Esophagus squamous epithelium (tissue), 5 donors: ENCODE data around the gene SH3RF2. TPM values are rescaled to one million over a fixed set of nuclear protein-coding genes. Genes with fewer than 3 reads are reported as not detected.

ENCODE experiments used
- DNase-seq: peaks from one replicate; lab custom pipeline; 2025; lab: John Stamatoyannopoulos, UW
- H3K27ac ChIP-seq, 4 donors: fragments of 200-600 bp; sonication (generic); one replicate each; pipeline ENCODE4 v1.5.1; 2016 to 2019; ENCODE audit warnings: mild to moderate bottlenecking in 1 of 4
- H3K27me3 ChIP-seq, 4 donors: fragments of 200-600 bp; sonication (generic); 1 replicate in 3 of 4; 2 replicates in 1 of 4; pipeline versions ENCODE4 v1.5.1 to v1.6.0; 2017 to 2021; ENCODE audit warnings: antibody characterized with exemption in 1 of 4
- H3K36me3 ChIP-seq, 3 donors: fragments of 200-600 bp; sonication (generic); one replicate each; pipeline ENCODE4 v1.5.1; 2016 to 2019
- H3K4me1 ChIP-seq, 3 donors: fragments of 200-600 bp; sonication (generic); one replicate each; pipeline ENCODE4 v1.5.1; 2017 to 2019
- H3K4me3 ChIP-seq, 4 donors: fragments of 200-600 bp; sonication (generic); 1 replicate in 3 of 4; 2 replicates in 1 of 4; pipeline ENCODE4 v1.5.1; 2016 to 2019; ENCODE audit warnings: mild to moderate bottlenecking in 2 of 4, moderate library complexity in 1 of 4
- H3K9me3 ChIP-seq, 3 donors: fragments of 200-600 bp; sonication (generic); one replicate each; pipeline ENCODE4 v1.5.1; 2016 to 2019
- CTCF ChIP-seq, 6 experiments: fragments of 450-650 bp in 4 of 6; fragments of 200-600 bp in 2 of 6; sonication (generic) in 2 of 6; IDR thresholded peaks; one replicate each; pipeline ENCODE4 v1.5.1; 2016 to 2019; ENCODE audit warnings: antibody characterized with exemption in 6 of 6, mild to moderate bottlenecking in 4 of 6, moderate library complexity in 4 of 6
- POLR2A ChIP-seq, 4 donors: fragments of 450-650 bp; IDR thresholded peaks; one replicate each; pipeline ENCODE4 v1.6.1; 2017; ENCODE audit warnings: antibody characterized with exemption in 4 of 4, mild to moderate bottlenecking in 4 of 4, moderate library complexity in 3 of 4
- WGBS, 2 donors: methylation state at CpG; one replicate each; pipeline ENCODE4 v1.1.5; 2018; 5-methylcytosine and 5-hydroxymethylcytosine counted together
- intact Hi-C: fragments of 100-400 bp; cut with DNase I; formaldehyde crosslinking; loops from one replicate; pipeline ENCODE4 v1.15.0; 2022
- total RNA-seq, 4 donors: library from RNA; depleted of rRNA; stranded (reverse); fragments of >200 nt; gene quantifications; one replicate each; pipeline ENCODE4 v1.1.0, GENCODE V29; 2016
- donor health status: DM: yes; HTN: yes; CAD: no.

Gene SH3RF2
- total RNA-seq, 4 donors from 2014 or later = 33.4 to 63.1 (median 59.1) TPM

- Histone ChIP-seq H3K4me3 (no peak overlapping the region), H3K4me1 (peaks cover 0 to 7% (median 0%) of the 10 kb centered on the region in 3 donors), H3K9me3 (no peaks in the 10 kb centered on the region), H3K27me3 (no peaks in the 10 kb centered on the region), H3K27ac (no peak overlapping the region), H3K36me3 (no peaks in the 10 kb centered on the region)
- WGBS, 2 donors = 80% methylated on average over 4 of the region's 4 CpGs; no CpG with 5 or more reads in 1 of the 2 donors
- no peak for TF ChIP-seq CTCF (IDR thresholded peaks at IDR 0.05)
- no peak for TF ChIP-seq POLR2A (IDR thresholded peaks at IDR 0.05)
- intact Hi-C loops = no loop called here
- no peak for DNase-seq
Measured at GRCh38 chr5:146076455-146076854, 140.1 kb downstream of the SH3RF2 start.

- Histone ChIP-seq H3K27ac (no peak overlapping the region), H3K36me3 (no peaks in the 10 kb centered on the region), H3K27me3 (no peaks in the 10 kb centered on the region), H3K4me3 (no peak overlapping the region), H3K9me3 (no peaks in the 10 kb centered on the region), H3K4me1 (no peaks in the 10 kb centered on the region)
- 49 to 68% methylated on average over 2 of the region's 2 CpGs for WGBS, 2 donors
- DNase-seq = no peak
- intact Hi-C loops = no loop called here
- TF ChIP-seq POLR2A (IDR thresholded peaks at IDR 0.05) (no peak), CTCF (IDR thresholded peaks at IDR 0.05) (no peak)
Measured at GRCh38 chr5:146078566-146078965, 142.2 kb downstream of the SH3RF2 start.

GRCh38 chr5:146079695-146080373 lies 143.5 kb downstream of the SH3RF2 start:
- TF ChIP-seq CTCF (IDR thresholded peaks at IDR 0.05) (no peak), POLR2A (IDR thresholded peaks at IDR 0.05) (no peak)
- Histone ChIP-seq H3K27me3 (no peaks in the 10 kb centered on the region), H3K27ac (no peak overlapping the region), H3K36me3 (no peaks in the 10 kb centered on the region), H3K4me3 (no peak overlapping the region), H3K4me1 (no peaks in the 10 kb centered on the region), H3K9me3 (no peaks in the 10 kb centered on the region)
- intact Hi-C loops = no loop called here
- no peak for DNase-seq
- 41 to 57% methylated on average over 7 of the region's 7 CpGs for WGBS, 2 donors

- no peaks in the 10 kb centered on the region for H3K9me3 ChIP-seq
- no peaks in the 10 kb centered on the region for H3K4me1 ChIP-seq
- intact Hi-C loops = no loop called here
- H3K4me3 ChIP-seq = no peak overlapping the region
- TF ChIP-seq CTCF (IDR thresholded peaks at IDR 0.05) = no peak
- TF ChIP-seq POLR2A (IDR thresholded peaks at IDR 0.05) = no peak
- no peaks in the 10 kb centered on the region for H3K36me3 ChIP-seq
- H3K27ac ChIP-seq = no peak overlapping the region
- no peaks in the 10 kb centered on the region for H3K27me3 ChIP-seq
- no peak for DNase-seq
- 44 to 50% methylated on average over 6 of the region's 6 CpGs for WGBS, 2 donors
Measured at GRCh38 chr5:146081556-146081955, 145.2 kb downstream of the SH3RF2 start.

GRCh38 chr5:146082798-146083197 lies 146.4 kb downstream of the SH3RF2 start:
- no peak overlapping the region for H3K27ac ChIP-seq
- WGBS, 2 donors = 67 to 68% methylated on average over 3 of the region's 3 CpGs
- no peaks in the 10 kb centered on the region for H3K36me3 ChIP-seq
- DNase-seq = no peak
- H3K4me1 ChIP-seq = no peaks in the 10 kb centered on the region
- intact Hi-C loops = no loop called here
- TF ChIP-seq CTCF (IDR thresholded peaks at IDR 0.05) (no peak), POLR2A (IDR thresholded peaks at IDR 0.05) (no peak)
- H3K9me3 ChIP-seq = no peaks in the 10 kb centered on the region
- H3K27me3 ChIP-seq = no peaks in the 10 kb centered on the region
- H3K4me3 ChIP-seq = no peak overlapping the region
